ENCODE measurements around the gene PER2.

Gene PER2

DNA sequence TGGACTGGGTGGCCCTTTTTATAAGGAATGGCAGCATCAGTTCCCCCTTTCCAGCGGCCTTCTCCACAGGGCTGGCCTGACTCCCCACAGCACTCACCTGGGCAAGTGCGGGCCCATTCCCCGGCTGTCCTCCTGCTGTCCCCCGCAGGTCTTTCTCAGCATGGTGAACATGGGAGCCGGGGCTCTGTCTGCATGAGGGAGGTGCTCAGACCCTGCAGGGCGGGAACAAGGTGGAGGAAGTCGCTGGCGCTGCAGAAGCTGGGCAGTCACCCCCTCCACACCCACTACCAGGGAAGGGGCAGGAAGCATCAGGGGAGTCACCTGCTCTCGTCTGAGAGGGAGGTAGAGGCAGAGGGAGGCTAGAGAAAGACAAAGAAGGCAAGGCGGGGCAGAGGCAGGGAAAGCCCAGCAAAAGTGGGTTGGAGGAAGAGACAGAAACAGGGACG lies 60.8 kb downstream of the PER2 start:
- TF ChIP-seq, protein P1, sequence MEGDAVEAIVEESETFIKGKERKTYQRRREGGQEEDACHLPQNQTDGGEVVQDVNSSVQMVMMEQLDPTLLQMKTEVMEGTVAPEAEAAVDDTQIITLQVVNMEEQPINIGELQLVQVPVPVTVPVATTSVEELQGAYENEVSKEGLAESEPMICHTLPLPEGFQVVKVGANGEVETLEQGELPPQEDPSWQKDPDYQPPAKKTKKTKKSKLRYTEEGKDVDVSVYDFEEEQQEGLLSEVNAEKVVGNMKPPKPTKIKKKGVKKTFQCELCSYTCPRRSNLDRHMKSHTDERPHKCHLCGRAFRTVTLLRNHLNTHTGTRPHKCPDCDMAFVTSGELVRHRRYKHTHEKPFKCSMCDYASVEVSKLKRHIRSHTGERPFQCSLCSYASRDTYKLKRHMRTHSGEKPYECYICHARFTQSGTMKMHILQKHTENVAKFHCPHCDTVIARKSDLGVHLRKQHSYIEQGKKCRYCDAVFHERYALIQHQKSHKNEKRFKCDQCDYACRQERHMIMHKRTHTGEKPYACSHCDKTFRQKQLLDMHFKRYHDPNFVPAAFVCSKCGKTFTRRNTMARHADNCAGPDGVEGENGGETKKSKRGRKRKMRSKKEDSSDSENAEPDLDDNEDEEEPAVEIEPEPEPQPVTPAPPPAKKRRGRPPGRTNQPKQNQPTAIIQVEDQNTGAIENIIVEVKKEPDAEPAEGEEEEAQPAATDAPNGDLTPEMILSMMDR (conservative IDR thresholded peaks at IDR 0.05; ENCODE audit: control insufficient read depth, insufficient read depth, low read depth, low read length): no peak
- DNase-seq (ENCODE audit: low read depth): no peak
- H3K4me3 ChIP-seq (ENCODE audit: control insufficient read depth, low read depth, low read length): no peak overlapping the region

DNA sequence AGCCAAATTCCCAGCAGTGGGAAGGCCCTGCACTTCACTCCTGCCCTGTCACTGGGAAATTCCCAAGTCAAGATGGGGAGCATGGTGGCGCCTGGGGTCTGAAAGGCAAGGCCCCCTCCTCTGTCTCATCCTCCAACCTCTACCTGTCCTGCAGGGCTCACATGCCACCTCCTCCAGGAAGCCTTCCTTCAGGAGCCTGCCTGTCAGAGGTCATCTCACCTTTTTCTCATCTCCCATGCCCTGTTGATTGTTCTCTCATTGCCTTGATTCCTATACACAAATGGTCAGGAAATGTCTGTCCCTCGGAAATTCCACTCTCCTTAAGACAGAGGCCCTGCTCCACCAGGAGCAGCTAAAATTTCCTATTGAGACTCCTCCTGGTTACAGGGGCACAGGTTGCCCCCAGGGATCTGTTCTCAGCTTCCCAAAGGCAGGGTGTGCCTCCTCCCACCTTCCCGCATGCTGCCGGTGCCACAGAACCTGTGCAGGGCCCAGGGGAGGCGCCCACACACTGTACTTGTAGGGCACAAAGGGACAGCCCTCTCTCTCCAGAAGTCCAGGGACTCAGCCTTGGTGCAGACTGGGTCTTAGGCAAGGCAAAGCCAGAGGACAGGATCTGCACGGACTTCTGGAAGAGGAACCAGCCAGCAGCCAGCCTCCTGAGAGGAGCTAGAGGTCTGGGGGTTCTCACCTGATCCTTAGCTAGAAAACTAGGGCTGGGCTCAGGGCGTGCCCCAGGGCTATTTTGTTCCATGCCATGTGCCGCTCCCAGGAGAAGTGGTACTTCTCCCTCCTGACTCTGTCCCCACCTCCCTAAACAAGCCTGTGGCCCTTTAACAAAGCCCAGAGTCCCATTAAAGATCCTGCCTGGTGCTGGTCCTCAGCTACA lies 61.5 kb downstream of the PER2 start:
- no peak for DNase-seq (ENCODE audit: low read depth)
- TF ChIP-seq, protein P1 (conservative IDR thresholded peaks at IDR 0.05; ENCODE audit: control insufficient read depth, insufficient read depth, low read depth, low read length): no peak
- H3K4me3 ChIP-seq (ENCODE audit: control insufficient read depth, low read depth, low read length): no peak overlapping the region

DNA sequence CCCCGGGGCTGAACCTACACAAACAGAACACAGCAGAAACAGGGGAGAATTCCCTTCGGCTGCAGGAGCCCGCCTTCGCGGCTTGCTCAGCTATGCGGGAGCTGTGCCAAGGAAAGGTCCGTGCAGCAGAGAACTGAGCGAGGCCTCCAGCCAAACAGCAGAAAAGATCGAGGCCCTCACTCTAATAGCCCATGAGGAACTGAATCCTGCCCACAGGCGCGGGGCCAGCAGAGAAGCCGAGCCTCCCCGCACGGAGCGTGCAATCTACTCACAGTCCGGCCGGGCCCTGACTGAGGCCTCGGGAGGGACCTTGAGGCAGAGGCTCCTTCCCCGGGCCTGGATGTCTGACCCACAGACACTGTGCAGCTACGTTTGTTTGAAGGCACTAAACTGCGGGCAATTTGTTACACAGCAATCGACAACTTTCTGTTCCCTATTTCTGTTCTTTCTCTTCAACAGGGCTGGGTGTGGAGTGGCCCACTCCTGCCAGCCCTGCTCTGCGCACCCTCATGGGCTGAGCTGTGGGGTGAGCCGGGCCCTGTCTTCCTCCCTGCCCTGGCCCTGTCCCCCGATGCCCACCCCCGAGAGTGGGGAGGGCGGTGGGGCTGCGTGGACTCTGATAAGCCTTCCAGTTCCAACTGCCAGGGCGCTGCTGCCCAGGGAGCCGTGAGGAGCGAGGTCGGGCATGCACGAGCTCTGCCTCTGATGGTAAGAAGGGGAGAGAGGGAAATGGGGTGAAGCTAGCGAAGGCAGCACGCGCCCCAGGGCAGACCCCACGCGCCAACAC lies 62.3 kb downstream of the PER2 start:
- TF ChIP-seq, protein P1 (conservative IDR thresholded peaks at IDR 0.05; ENCODE audit: control insufficient read depth, insufficient read depth, low read depth, low read length): no peak
- DNase-seq (ENCODE audit: low read depth): peak; percentile 17
- H3K4me3 ChIP-seq (ENCODE audit: control insufficient read depth, low read depth, low read length): no peak overlapping the region

DNA sequence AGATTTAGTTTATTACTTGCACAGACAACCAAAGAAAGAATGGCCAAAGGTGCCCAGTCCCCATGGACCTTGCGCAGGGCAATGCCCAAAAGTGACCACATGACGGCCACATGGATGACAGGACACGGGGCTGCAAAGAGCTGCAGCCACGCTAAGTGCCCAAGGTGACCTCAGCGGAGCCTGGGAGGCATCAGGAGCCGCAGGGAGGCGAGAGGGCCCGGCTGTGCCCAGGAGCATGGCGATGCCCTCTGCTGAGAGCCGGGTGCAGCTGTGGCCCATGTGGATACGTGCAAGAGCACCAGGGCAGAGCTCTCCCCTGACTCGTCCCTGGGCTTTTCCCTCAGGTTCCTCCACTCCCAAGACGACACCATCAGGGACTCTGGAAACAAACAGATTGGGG lies 63.3 kb downstream of the PER2 start:
- DNase-seq (ENCODE audit: low read depth): no peak
- H3K4me3 ChIP-seq (ENCODE audit: control insufficient read depth, low read depth, low read length): no peak overlapping the region
- TF ChIP-seq, protein P1 (conservative IDR thresholded peaks at IDR 0.05; ENCODE audit: control insufficient read depth, insufficient read depth, low read depth, low read length): no peak

DNA sequence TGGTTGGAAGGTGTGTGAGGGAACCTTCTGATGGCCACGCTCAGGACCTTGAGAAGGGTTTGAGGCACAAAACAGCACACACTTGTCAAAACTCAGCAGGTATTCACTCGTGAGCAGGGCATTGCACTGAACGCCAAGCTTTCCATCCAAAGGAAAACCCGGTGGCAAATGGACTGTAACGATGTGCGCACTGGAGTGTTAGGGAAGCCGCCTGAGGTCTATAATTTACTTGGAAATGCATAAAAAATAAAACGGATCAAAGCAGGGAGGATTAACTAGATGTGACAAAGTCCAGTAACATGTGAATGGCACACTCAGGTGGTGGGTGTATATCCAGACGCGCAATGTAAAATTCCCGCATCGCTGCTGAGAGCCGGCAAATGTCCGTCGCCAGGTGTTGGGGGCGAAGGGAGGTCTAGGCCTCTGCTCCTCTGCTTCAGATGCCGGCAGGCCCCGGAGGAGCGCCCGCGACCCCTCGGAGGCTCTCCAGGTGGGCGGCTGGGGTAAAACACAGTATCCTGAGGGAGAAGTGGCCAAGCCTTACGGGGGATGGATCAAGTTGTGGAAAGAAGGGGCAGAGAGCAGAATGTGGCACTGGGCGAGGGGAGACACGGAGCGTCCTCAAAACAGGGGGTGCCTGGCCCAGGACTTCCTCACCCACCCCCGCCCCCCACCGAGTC lies 63.9 kb downstream of the PER2 start:
- no peak for DNase-seq (ENCODE audit: low read depth)
- TF ChIP-seq, protein P1 (conservative IDR thresholded peaks at IDR 0.05; ENCODE audit: control insufficient read depth, insufficient read depth, low read depth, low read length): no peak
- H3K4me3 ChIP-seq (ENCODE audit: control insufficient read depth, low read depth, low read length): no peak overlapping the region

DNA sequence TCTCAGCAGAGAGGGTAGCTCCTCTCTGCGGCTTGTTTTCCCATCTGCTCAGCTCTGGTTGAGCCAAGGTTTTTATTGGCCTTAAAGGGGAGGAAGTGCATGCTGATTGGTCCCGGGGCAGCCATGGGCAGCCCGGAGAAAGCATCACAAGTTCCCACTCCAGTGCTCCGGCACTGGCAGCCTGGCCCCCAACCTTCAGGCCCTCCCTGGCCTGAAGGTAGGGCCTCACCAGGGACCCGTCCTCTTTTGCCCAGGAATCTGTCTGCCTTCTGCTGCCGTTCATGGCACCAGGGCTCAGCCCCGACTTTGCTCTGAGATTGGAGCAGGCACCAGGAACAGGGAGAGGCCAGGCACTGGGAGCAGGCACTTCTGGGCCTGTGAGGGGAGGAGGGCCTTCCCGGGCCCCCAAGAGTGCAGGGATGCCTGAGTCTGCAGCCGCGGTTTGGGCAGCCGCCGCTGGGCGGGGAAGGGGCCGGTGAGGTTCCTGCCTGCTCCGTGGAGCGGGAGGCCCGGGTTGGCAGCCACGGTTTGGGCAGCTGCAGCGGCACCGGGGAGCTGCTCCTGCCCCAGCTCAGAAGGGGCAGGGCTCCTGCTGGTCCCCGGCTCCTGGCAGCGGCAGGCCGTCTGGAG lies 67.4 kb downstream of the PER2 start:
- peak; percentile 48 for DNase-seq (ENCODE audit: low read depth)
- H3K4me3 ChIP-seq (ENCODE audit: control insufficient read depth, low read depth, low read length): peak overlapping the region; percentile 13
- TF ChIP-seq, protein P1 (conservative IDR thresholded peaks at IDR 0.05; ENCODE audit: control insufficient read depth, insufficient read depth, low read depth, low read length): no peak

Measured in fibroblast of mammary gland (primary cell).